Measurements from ENCODE around the gene C1orf198. TPM values are rescaled to one million over a fixed set of nuclear protein-coding genes. Genes with fewer than 3 reads are reported as not detected.

Gene C1orf198
- total RNA-seq, 1 donor from 2014 or later = 7.1 TPM

DNA sequence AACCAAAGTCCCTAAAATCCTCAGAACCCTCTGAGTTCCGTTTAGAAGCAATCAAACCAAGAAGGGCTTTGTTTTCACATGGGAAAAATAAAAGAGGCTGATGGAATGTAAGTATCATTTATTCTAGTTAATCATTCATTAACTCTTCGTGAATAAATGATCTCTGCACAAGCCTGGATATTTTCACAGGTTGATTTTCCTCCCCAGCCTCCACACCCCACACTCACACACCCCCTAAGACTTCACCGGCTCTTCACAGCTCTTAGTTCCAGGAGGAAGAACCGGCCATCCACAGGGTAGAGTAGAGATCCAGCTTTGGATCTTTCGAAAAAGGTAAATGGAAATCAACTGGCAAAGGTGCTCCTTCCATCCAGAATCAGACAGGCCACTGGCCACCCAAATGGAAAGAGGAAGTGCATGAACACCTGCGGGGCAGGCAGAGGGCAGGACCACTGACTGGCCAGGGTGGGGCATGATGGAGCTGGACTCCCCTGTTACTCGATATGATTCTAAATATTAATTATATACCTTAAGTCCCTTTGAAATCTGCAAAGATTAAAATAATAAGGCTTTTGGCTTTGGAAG lies 10.0 kb downstream of the C1orf198 start:
- no peak for DNase-seq (ENCODE audit: low read depth)
- Histone ChIP-seq H3K27me3 (ENCODE audit: control insufficient read depth, insufficient read depth, low read length) (no peaks in the 10 kb centered on the region), H3K4me3 (ENCODE audit: low read depth, low read length) (no peak overlapping the region), H3K36me3 (ENCODE audit: control insufficient read depth, insufficient read depth, low read length) (no peaks in the 10 kb centered on the region)
- no peak for FAIRE-seq
- TF ChIP-seq, protein P1, sequence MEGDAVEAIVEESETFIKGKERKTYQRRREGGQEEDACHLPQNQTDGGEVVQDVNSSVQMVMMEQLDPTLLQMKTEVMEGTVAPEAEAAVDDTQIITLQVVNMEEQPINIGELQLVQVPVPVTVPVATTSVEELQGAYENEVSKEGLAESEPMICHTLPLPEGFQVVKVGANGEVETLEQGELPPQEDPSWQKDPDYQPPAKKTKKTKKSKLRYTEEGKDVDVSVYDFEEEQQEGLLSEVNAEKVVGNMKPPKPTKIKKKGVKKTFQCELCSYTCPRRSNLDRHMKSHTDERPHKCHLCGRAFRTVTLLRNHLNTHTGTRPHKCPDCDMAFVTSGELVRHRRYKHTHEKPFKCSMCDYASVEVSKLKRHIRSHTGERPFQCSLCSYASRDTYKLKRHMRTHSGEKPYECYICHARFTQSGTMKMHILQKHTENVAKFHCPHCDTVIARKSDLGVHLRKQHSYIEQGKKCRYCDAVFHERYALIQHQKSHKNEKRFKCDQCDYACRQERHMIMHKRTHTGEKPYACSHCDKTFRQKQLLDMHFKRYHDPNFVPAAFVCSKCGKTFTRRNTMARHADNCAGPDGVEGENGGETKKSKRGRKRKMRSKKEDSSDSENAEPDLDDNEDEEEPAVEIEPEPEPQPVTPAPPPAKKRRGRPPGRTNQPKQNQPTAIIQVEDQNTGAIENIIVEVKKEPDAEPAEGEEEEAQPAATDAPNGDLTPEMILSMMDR (IDR thresholded peaks at IDR 0.05; ENCODE audit: insufficient read depth, low read length, severe bottlenecking) = no peak

DNA sequence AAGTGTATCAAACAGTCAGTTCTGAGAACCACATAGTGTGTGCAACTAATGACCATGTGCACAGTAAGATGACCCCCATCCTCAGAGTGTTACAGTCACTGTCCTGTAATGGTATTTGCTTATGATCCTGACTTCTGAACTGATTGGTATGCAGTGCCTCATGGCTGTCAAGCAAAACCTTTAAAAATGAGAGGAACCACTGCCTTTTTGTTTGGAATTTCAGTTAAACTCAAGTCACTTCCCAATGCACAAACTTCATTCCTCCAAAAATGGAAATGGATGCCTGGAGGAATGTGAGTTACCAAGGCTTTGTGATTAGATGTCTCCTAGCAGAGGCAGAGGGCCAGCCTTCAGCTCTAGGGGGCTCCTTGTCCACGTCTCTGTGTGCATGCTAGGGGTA lies 10.5 kb downstream of the C1orf198 start:
- DNase-seq (ENCODE audit: low read depth) (no peak), FAIRE-seq (no peak)
- no peak overlapping the region for H3K4me3 ChIP-seq (ENCODE audit: low read depth, low read length)
- TF ChIP-seq, protein P1 (IDR thresholded peaks at IDR 0.05; ENCODE audit: insufficient read depth, low read length, severe bottlenecking) = no peak
- H3K36me3 ChIP-seq (ENCODE audit: control insufficient read depth, insufficient read depth, low read length) = no peaks in the 10 kb centered on the region
- H3K27me3 ChIP-seq (ENCODE audit: control insufficient read depth, insufficient read depth, low read length) = no peaks in the 10 kb centered on the region

DNA sequence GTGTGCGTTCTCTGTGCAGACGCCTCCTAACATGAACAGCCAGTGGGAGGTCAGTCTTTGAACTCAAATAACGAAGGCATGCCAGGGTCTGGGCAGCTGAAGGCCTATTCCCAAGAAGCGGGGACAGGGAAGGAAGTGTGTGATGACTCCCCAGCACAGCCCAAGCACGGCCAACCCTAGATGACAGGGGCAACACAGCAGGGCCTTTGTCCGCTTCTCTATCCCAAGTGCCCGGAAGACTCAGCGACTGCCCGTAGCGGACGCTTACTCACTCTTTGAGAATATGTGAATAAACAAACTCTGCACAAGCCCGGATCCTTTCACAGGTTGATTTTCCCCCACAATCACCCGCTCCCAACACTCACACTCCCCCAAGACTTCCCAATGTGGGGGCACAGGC lies 11.2 kb downstream of the C1orf198 start:
- Histone ChIP-seq H3K36me3 (ENCODE audit: control insufficient read depth, insufficient read depth, low read length) (no peaks in the 10 kb centered on the region), H3K4me3 (ENCODE audit: low read depth, low read length) (no peak overlapping the region), H3K27me3 (ENCODE audit: control insufficient read depth, insufficient read depth, low read length) (no peaks in the 10 kb centered on the region)
- FAIRE-seq (no peak), DNase-seq (ENCODE audit: low read depth) (no peak)
- TF ChIP-seq, protein P1 (IDR thresholded peaks at IDR 0.05; ENCODE audit: insufficient read depth, low read length, severe bottlenecking) = no peak

DNA sequence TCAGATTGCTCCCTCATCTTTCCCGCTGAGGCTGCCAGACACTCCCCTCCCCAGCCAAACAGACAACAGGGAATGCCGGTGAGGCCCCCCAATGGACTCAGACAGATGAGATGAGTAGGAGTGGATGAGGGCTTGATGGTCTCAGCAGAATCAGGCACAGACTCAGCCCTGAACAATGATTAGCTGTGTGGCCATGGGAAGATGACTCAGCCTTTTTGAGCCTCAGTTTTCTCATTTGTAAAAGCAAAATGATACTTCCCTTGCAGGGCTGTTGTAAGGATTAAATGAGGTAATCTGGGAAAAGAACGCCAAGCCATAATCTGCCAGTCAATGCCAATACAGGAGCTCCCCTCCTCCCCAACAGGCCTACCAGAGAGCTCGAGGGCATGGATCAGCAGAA lies 12.4 kb downstream of the C1orf198 start:
- Histone ChIP-seq H3K4me3 (ENCODE audit: low read depth, low read length) (no peak overlapping the region), H3K27me3 (ENCODE audit: control insufficient read depth, insufficient read depth, low read length) (no peaks in the 10 kb centered on the region), H3K36me3 (ENCODE audit: control insufficient read depth, insufficient read depth, low read length) (no peaks in the 10 kb centered on the region)
- TF ChIP-seq, protein P1 (IDR thresholded peaks at IDR 0.05; ENCODE audit: insufficient read depth, low read length, severe bottlenecking) = no peak
- FAIRE-seq = no peak
- DNase-seq (ENCODE audit: low read depth) = no peak

DNA sequence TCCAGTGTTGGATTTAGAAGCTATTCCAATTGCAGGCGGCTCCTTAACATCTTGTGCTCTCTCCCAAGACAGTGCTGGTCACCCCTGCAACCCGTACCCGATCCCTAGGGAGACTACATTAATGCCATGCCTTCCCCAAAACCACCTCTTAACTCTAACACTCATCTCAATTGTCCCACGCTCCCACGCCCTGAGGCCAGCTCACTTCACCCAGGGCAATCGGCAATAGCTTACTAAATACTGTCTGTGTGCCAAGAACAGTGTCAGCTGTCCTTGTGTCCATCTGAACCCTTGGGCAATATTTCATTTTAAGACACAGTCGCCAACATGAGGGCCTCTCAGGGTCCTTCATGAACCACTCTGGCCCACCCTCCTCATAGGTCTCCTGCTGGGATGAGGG lies 13.9 kb downstream of the C1orf198 start:
- H3K27me3 ChIP-seq (ENCODE audit: control insufficient read depth, insufficient read depth, low read length) = no peaks in the 10 kb centered on the region
- TF ChIP-seq, protein P1 (IDR thresholded peaks at IDR 0.05; ENCODE audit: insufficient read depth, low read length, severe bottlenecking) = no peak
- FAIRE-seq (no peak), DNase-seq (ENCODE audit: low read depth) (no peak)
- H3K36me3 ChIP-seq (ENCODE audit: control insufficient read depth, insufficient read depth, low read length) = no peaks in the 10 kb centered on the region
- H3K4me3 ChIP-seq (ENCODE audit: low read depth, low read length) = no peak overlapping the region

DNA sequence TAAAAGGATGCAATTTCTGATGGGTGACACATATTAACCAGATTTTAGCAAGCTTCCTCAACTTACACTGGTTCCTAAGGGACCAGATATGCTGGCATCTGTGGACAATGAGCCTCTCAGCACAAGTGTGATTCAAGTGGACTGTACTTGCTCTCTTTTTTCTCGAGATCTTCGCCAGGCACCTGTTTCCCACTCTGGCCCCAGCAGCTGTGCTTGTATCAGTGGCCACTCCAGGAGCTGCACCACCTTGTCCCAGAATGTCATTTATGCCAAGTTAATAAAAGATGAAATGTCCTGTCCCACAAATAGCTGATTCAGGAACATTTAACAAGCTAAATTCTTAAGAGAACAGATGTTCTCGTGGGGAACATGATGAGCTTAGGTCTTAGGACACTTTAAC lies 14.6 kb downstream of the C1orf198 start:
- TF ChIP-seq, protein P1 (IDR thresholded peaks at IDR 0.05; ENCODE audit: insufficient read depth, low read length, severe bottlenecking) = no peak
- no peaks in the 10 kb centered on the region for H3K36me3 ChIP-seq (ENCODE audit: control insufficient read depth, insufficient read depth, low read length)
- H3K27me3 ChIP-seq (ENCODE audit: control insufficient read depth, insufficient read depth, low read length) = no peaks in the 10 kb centered on the region
- FAIRE-seq (no peak), DNase-seq (ENCODE audit: low read depth) (no peak)
- H3K4me3 ChIP-seq (ENCODE audit: low read depth, low read length) = no peak overlapping the region

Measured in bronchial epithelial cell (primary cell).